Glutamatergic neuron (in vitro differentiated cells): ENCODE results near the gene CD6. TPM values are rescaled to one million over a fixed set of nuclear protein-coding genes. Genes with fewer than 3 reads are reported as not detected.

Source experiments
- DNase-seq: peaks from one replicate; pipeline ENCODE4 v3.0.0; 2022
- H3K27ac Mint-ChIP-seq: one replicate; pipeline ENCODE4 v1.8.0; 2020; ENCODE audit warnings: mild to moderate bottlenecking, mixed read lengths, inconsistent platforms; ENCODE audit not compliant: unreplicated experiment
- H3K27me3 Mint-ChIP-seq: one replicate; pipeline ENCODE4 v1.8.0; 2020; ENCODE audit warnings: mild to moderate bottlenecking, moderate library complexity, mixed read lengths, inconsistent platforms; ENCODE audit not compliant: unreplicated experiment
- H3K36me3 Mint-ChIP-seq: one replicate; pipeline ENCODE4 v1.8.0; 2020; ENCODE audit warnings: mild to moderate bottlenecking, mixed read lengths, inconsistent platforms; ENCODE audit not compliant: unreplicated experiment
- H3K4me1 Mint-ChIP-seq: one replicate; pipeline ENCODE4 v1.8.0; 2020; ENCODE audit warnings: mild to moderate bottlenecking, low read depth, mixed read lengths, inconsistent platforms; ENCODE audit not compliant: unreplicated experiment
- H3K4me3 Mint-ChIP-seq: one replicate; pipeline ENCODE4 v1.8.0; 2020; ENCODE audit warnings: mild to moderate bottlenecking, mixed read lengths, inconsistent platforms; ENCODE audit not compliant: unreplicated experiment
- H3K9me3 Mint-ChIP-seq: one replicate; pipeline ENCODE4 v1.8.0; 2020; ENCODE audit warnings: mild to moderate bottlenecking, moderate library complexity, mixed read lengths, inconsistent platforms; ENCODE audit not compliant: unreplicated experiment
- CTCF ChIP-seq: fragments of 200-600 bp; sonication (generic); IDR thresholded peaks from one replicate; pipeline ENCODE4 v1.5.0; 2021; ENCODE audit not compliant: partially characterized antibody, unreplicated experiment
- total RNA-seq: library from RNA; stranded (reverse); fragmentation: NEBNext Ultra II Directional; extraction: Animal tissue kit (Norgen Biotek cat#: 25700); gene quantifications from one replicate; pipeline ENCODE4 v1.2.1, GENCODE V29; 2021; ENCODE audit not compliant: unreplicated experiment

Gene CD6
- total RNA-seq, 1 donor from 2014 or later, result not detected

GRCh38 chr11:61027141-61027840 is 55.8 kb downstream of the CD6 start:
- H3K4me3 Mint-ChIP-seq, result no peak overlapping the region
- no peaks in the 10 kb centered on the region for H3K36me3 Mint-ChIP-seq
- H3K9me3 Mint-ChIP-seq, result peaks cover 3% of the 10 kb centered on the region
- TF ChIP-seq CTCF, result no peak
- H3K27me3 Mint-ChIP-seq, result peaks cover 11% of the 10 kb centered on the region
- no peak for DNase-seq
- H3K4me1 Mint-ChIP-seq, result peaks cover 3% of the 10 kb centered on the region
- H3K27ac Mint-ChIP-seq, result no peak overlapping the region

GRCh38 chr11:61028135-61028729 is 56.8 kb downstream of the CD6 start:
- H3K27ac Mint-ChIP-seq, result no peak overlapping the region

GRCh38 chr11:61032824-61033223 is 61.3 kb downstream of the CD6 start:
- peaks cover 8% of the 10 kb centered on the region for H3K4me1 Mint-ChIP-seq
- no peak overlapping the region for H3K27ac Mint-ChIP-seq
- peaks cover 7% of the 10 kb centered on the region for H3K27me3 Mint-ChIP-seq
- no peak for TF ChIP-seq CTCF
- no peak for DNase-seq
- peaks cover 2% of the 10 kb centered on the region for H3K9me3 Mint-ChIP-seq
- H3K4me3 Mint-ChIP-seq, result no peak overlapping the region
- H3K36me3 Mint-ChIP-seq, result no peaks in the 10 kb centered on the region

More at GRCh38 chr11:61028135-61028729, 56.8 kb downstream of the CD6 start:
- Mint-ChIP-seq H3K4me1 (no peaks in the 10 kb centered on the region), H3K4me3 (no peak overlapping the region), H3K27me3 (peaks cover 11% of the 10 kb centered on the region), H3K9me3 (peaks cover 3% of the 10 kb centered on the region), H3K36me3 (no peaks in the 10 kb centered on the region)
- no peak for TF ChIP-seq CTCF
- no peak for DNase-seq

- no peak for TF ChIP-seq CTCF
- H3K36me3 Mint-ChIP-seq, result no peaks in the 10 kb centered on the region
- H3K4me1 Mint-ChIP-seq, result peaks cover 8% of the 10 kb centered on the region
- H3K9me3 Mint-ChIP-seq, result no peaks in the 10 kb centered on the region
- H3K27ac Mint-ChIP-seq, result no peak overlapping the region
- no peak for DNase-seq
- H3K4me3 Mint-ChIP-seq, result no peak overlapping the region
- H3K27me3 Mint-ChIP-seq, result peaks cover 1% of the 10 kb centered on the region
These were observed 61.9 kb downstream of the CD6 start for GRCh38 chr11:61033417-61033816.

- no peak overlapping the region for H3K4me3 Mint-ChIP-seq
- DNase-seq, result no peak
These were observed 62.6 kb downstream of the CD6 start for GRCh38 chr11:61034111-61034510.

More at GRCh38 chr11:61034111-61034510, 62.6 kb downstream of the CD6 start:
- H3K27me3 Mint-ChIP-seq, result no peaks in the 10 kb centered on the region
- no peak for TF ChIP-seq CTCF
- no peaks in the 10 kb centered on the region for H3K9me3 Mint-ChIP-seq
- peaks cover 8% of the 10 kb centered on the region for H3K4me1 Mint-ChIP-seq
- H3K27ac Mint-ChIP-seq, result no peak overlapping the region
- no peaks in the 10 kb centered on the region for H3K36me3 Mint-ChIP-seq
